Measurements from ENCODE around the gene POLR3H.

POLR3H gene

DNA sequence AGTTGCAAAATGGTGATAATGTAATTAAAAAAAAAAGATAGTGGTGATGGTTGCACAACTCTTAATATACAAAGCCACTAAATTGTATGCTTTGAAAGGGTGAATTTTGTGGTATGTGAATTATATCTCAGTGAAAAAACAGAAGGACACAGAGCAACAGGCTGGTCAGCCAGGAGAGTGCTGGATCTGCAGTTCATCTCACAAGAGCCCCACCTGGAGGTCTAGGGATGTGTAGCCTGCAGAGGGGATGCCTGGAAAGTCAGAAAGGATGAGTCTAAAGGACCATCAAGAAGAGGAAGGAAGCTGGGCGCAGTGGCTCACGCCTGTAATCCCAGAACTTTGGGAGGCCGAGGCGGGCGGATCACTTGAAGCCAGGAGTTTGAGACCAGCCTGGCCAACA, 9.0 kb downstream of the POLR3H start:
- no peak for DNase-seq (ENCODE audit: low read depth)

DNA sequence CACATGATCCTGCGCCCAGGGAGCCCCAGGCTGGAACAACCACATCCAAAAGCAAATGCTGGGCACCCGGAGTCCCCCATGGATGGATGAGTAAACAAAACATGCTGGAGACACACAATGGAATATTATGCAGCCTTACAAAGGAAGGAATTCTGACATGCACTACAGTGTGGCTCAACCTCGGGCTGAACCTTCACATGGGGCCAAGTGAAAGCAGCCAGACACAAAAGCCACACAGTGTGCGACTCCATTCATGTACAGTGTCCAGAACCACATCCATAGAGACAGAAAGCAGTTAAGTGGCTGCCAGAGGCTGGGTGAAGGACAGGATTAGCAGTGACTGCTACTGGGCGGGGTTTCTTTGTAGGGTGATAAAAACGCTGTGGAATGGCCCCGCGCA, 10.1 kb downstream of the POLR3H start:
- DNase-seq (ENCODE audit: low read depth): no peak

DNA sequence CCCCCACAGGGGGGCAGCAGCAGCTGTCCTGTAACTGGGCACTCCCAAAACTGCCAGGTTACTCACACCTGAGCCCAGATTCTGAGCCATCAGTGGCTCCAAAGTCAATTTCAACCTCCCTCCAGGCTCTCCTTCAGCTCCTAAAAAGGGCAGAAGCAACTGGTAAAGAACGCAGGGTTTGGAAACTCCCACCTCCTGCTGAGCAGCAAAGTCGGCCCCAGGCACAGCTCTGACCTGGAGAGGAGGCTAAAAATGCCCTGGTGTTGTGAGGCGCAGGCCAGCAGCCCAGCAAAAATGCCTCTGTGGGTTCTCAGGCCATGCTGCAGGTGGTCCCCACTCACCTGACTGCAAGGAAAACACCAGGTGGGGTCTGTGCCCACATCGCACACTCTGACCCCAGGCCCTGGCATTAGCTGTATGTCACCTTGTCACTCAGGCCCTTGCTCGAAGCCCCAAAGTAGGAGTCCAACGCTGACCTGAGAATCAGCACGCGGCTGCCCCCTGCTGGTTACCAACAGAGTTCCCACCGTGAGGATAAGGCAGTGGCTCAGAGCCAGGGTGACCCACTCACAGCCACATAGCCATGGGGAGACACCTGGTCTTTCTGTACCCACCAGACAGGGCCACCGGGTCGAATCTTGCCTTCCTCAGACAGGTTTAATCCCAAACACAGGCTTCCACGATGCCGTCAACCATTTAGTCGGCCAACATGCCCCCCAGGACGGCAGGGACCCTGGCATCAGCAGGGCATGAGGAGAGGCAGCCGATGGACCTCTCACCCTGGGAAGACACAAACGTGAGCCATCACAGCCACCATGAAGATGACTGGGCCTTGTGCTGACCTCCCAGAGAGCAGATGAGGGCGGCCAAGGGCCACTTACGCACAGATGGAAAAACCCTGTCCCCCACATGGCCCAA, 11.1 kb downstream of the POLR3H start:
- DNase-seq (ENCODE audit: low read depth): no peak

DNA sequence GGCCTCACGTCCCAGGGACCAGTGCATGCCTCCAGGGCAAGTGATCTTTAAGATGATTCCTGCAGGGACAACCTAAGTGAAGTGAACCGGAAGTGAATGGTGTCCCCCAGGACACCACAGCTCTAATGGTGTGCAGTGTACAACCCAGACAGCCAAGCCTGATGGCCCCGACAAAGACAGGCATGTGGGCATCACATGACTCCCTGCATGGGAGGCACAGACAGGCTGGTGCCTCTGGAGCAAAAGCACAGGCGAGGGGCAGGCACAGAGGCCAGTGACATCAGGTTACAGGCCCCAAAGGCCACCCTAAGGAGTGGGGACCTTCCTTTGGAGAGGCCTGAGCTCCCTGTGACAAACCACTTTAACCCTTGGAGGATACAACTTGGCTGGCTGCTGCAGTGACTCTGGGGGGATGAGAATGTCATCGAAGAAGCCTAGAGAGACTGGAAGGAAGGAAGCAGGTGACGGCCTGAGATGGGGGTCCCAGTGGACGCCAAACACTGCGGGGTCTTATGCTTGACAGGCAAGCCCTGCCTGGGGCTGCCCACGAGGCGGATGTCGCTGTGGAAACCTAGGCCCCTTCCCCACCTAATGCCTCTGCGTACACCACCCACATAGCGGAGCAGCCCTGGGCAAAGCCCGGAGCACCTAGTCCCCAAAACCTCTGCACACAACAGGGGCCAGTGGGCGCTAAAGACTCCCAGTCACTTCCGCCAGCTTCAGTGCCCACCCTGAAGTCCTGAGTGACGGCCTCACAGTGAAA, 12.4 kb downstream of the POLR3H start:
- DNase-seq (ENCODE audit: low read depth): no peak

DNA sequence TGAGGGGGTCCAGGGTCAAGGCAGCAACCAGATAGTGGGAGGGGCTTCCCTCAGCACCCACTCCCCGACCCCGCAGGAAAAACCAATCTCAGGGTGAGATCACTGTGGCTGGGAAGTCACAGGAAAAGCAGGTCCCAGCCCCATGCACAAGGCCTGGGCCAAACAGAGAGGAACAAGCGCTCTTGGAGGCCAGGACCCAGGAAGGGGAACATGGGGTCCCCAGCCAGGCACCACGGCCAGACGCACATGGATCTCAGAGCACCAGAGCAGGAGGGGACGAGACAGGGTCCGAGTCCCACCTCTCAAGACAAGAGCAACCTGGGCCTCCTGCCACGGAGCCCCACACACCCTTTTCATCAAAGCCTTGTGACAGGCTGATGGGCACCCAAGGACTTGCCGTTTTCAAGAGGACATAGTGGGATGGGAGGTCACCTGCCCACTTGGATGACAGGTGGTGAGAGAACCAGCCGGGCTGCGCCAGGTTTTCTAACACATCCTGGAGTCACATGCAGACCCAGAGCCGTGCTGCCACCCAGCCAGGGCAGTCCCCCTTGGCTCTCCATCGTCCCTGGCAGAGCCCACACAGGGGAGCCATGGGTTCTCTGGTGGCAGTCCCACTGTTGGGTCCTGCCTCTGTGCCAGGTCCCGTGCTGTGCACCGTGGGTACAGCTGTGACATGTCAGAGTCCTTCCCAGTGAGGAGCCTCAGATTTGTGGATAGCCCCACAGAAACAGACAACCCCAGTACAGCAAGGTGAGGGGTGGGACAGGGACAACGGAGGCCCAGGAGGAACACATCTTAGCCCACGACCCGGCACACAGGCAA, 13.2 kb downstream of the POLR3H start:
- DNase-seq (ENCODE audit: low read depth): no peak

DNA sequence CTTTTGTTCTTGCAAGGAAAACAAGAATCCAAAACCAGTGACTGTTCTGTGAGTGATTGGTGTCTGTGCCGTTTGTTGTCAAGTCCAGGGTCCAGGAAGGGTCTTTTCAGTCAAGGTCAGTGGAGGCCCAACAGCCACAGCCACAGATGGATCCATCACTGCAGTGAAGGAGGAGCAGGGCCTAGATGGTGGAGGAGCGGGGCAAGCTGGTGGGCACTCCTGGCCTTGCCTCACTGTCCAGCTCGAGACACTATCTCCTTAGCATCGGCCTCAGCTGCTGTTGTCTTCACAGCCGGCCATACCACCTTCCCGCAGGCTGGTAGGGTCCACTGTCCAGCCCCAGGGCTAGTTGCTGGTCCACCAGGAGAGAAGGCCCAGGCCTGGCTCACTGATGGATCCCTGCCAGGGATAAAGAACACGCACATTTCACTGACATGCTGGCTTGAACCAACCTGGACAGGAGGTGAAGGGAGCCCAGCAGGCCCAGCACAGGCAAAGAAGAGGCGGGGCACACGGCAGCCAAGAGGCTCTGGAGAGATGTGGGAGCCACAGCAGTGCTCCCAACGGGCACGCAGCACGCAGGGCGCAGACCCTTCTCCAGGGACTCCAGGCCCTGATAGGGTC, 15.2 kb downstream of the POLR3H start:
- no peak for DNase-seq (ENCODE audit: low read depth)

DNA sequence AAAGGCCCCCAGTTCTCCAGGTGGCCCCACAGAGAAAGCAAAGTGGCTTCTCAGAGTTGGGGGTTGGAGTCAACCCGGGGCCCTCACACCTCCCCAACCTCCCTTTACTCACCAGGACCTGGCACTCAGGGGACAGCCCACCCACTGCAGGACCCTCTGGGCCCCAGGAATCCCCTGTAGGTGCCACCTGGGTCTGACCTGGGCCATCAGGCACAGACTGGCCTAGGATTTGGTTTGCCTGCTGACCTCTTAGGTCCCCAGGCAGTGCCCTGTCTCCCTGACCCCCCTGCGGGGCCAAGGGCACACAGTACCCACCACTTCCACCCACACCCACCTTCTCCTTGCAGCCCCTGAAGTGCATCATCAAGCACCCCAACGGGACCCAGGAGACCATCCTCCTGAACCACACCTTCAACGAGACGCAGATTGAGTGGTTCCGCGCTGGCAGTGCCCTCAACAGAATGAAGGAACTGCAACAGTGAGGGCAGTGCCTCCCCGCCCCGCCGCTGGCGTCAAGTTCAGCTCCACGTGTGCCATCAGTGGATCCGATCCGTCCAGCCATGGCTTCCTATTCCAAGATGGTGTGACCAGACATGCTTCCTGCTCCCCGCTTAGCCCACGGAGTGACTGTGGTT, 16.0 kb downstream of the POLR3H start:
- DNase-seq (ENCODE audit: low read depth): no peak

DNA sequence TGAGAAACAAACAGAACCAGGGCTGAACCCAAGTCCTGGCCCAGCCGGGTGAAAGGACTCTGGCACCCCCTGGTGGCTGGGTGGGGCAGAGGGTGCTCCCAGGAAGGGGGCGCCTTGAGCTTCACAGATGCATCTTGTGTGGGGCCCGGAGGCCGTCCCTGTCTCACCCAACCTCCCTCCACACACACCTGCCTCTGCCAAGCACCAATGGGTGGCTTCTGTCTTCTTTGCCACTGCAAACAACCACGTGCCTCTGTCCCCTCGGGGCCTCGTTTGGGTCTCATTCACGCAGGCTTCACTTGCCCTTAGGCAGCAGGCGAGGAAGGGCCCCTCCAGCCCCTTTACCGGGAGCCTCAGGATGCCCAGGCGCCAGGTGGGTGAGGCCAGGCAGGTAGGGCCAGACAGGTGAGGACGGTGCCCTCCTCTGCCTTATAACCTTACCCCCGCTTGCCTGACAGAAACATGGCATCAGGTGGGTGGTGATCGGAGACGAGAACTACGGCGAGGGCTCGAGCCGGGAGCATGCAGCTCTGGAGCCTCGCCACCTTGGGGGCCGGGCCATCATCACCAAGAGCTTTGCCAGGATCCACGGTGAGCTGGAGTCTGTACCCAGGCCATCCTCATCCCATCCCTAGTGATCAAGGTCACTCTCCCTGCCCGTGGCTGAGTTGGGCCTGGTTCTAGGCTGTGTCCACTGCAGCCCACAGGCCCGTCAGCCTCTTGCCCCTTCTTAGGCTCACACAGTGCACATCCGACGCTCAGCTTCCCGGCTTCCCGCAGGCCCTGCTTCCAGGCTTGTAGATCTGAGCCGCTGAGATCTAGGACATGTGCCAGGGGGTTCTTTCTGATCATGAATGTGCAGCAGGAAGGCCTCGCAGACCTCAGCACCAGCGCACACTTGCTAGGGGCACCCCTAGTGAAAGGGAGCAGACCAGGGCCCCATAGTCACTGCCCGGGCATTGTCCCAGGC, 17.2 kb downstream of the POLR3H start:
- no peak for DNase-seq (ENCODE audit: low read depth)

DNA sequence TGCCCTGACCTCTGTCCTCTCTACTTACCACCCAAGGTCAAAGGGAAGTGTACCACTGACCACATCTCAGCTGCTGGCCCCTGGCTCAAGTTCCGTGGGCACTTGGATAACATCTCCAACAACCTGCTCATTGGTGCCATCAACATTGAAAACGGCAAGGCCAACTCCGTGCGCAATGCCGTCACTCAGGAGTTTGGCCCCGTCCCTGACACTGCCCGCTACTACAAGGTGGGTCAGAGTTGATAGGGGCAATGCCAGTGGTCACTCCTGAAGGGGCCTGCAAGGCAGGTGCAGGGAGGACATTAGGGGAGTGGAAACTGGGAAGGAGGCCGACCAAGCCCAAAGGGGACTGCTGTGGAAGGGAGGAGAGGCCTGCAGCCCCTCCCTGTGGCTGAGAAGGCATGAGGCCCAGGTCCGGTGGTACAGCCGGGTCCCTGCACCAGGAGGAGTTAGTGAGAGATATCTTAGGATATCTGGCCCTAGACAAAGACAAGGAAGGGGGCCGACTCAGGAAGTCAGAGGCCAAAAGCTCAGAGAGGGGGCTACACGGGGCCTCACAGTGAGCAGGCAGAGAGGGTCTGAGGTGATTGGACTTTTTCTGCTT, 17.9 kb downstream of the POLR3H start:
- no peak for DNase-seq (ENCODE audit: low read depth)

DNA sequence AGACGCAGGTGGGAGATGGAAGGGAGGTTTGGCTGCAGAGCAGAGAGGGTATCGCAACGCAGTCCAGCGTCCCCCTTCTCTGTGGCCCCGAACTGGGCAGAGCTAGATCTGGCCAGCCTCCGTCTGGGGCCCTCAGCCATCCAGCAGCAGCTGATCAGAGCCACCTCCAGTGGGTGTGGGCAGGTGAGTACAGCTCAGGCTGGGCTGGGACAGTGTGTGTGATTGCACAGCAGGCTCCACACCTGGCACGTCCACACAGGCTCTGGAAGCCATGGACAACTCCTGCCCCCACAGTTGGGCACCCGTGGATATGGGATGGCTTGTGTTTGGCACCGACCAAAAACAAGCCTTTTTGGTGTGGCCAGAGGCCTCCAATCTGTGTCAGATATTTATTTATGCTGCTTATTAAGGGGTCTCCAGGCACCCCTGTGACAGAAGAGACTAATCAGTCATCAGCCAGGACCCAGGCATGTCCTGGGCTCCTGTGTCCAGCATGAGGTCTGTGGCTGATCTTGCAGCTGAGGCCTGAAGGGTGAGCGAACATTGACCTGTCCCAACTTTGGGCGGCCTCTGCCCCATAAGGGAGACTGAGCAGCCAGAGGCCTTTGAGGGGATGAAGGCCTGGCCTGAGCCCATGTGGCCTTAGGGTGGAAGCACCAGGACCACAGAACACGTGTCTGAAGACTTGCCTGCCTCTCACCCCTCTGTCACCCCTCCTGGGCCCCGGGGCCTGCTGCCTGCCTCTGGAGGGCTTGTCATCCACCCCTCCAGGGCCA, 18.6 kb downstream of the POLR3H start:
- DNase-seq (ENCODE audit: low read depth): no peak

DNA sequence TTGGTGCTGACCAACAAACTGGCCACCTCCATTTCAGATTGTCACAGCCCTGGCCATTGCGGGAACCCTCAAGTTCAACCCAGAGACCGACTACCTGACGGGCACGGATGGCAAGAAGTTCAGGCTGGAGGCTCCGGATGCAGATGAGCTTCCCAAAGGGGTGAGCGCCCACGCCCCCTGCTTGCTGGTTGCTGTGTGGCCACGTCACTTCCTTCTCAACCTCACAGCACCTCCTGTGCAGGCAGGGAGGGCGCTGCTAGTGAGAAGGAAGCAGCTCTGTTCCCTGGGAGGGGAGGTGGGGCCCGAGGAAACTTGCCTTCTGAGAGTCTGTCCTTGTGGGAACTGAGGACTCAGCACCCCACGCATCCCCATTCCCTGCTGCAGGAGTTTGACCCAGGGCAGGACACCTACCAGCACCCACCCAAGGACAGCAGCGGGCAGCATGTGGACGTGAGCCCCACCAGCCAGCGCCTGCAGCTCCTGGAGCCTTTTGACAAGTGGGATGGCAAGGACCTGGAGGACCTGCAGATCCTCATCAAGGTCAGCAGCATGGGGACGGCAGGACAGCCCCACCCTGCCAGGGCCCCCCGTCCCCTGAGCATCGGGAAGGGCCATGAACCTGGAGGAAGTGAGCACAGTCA, 19.3 kb downstream of the POLR3H start:
- no peak for DNase-seq (ENCODE audit: low read depth)

DNA sequence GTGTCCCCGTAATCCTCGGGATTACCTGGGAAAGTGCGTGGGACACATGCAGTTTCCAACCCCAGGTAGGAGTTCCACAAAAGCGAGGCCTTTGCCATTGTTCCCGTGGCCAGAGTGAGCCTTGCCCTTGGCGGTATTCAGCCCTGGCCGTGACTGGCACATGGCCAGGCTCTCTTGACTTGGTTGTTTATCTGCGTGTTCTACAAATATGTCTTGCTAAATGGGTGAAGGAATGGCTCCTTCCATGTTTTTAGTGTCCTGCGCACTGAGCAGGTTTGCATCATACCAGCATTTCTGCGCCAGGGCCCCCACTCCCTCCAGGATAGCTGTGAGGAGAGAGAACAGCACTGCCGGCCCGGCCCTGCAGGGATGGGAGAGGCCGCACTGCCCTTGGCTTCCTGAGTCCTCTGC, 20.0 kb downstream of the POLR3H start:
- DNase-seq (ENCODE audit: low read depth): no peak

DNA sequence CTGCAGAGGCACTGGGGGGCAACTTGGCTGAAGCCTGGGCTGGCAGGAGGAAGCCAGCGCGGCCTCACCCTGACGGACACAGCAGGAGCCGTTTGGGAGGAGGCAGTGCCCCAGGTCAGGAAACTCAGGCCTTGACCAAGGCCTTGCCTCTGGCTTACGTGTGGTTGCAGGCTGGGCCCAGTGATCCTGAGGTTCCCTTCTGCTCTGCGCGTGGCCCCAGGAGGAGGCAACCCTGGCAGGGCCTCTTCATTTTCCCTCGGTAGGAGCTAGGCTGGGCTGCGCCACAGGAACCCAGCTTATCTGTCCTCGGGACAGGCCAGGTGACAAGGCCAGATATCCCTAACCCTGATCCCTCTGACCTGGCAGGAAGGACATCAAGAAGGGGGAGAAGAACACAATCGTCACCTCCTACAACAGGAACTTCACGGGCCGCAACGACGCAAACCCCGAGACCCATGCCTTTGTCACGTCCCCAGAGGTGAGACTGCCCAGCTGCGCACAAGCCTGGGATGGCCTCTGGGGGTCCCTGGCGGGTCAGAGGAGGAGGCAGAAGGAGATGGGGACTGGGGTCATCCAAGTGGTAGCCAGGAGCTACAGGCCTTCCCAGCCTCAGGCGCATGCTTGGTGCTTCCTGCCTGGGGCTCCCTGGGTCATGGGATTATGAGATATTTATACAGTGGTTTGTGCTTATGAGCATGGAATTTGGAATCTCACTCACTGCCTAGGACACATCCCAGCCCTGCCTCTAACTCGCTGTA, 20.6 kb downstream of the POLR3H start:
- no peak for DNase-seq (ENCODE audit: low read depth)

DNA sequence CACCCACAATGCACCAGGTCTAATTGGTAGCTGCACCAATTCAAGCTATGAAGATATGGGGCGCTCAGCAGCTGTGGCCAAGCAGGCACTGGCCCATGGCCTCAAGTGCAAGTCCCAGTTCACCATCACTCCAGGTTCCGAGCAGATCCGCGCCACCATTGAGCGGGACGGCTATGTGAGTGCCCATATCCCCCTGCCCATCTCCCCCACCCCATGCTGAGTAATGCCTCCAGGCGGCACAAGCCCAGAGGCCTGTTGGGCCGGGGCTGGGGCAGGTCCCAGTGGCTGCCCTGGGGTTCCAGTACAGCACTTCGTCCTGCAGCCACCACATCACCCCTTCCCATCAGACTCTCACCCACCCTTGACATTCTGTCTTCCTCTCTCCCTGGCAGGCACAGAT, 21.5 kb downstream of the POLR3H start:
- DNase-seq (ENCODE audit: low read depth): no peak

DNA sequence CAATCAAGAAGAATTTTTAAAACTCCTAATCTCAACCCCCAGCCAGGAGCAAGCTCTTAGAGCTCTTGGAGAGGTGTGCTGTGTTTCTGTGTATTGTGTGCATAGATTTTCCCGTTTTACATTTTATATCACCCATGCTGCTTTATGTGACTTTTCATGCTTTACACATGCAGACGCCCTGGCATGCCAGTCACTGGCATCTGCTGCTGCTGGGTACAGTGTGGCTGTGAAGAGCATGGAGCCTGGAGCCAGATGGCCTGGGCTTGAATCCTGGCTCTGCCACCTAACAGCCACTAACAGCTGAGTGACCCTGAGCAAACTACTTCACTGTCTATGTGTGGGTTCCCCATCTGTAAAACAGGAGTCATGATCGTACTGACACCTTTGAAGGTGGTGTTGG, 23.1 kb downstream of the POLR3H start:
- DNase-seq (ENCODE audit: low read depth): no peak

DNA sequence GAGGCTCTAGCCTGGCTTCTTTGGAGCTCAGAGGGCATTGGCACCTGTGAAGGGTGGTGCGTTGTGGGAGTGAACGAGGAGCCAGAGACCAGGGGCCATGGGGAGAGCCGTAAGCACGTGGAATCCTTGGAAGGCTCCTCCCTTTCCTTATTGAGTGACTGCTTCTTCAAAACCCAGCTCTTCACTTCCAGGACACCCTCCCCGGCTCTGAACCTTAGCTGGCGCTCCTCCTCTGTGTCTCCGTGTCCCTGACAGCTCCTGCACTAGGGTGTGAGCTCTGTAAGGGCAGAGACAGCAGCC, 26.3 kb downstream of the POLR3H start:
- DNase-seq (ENCODE audit: low read depth): no peak

DNA sequence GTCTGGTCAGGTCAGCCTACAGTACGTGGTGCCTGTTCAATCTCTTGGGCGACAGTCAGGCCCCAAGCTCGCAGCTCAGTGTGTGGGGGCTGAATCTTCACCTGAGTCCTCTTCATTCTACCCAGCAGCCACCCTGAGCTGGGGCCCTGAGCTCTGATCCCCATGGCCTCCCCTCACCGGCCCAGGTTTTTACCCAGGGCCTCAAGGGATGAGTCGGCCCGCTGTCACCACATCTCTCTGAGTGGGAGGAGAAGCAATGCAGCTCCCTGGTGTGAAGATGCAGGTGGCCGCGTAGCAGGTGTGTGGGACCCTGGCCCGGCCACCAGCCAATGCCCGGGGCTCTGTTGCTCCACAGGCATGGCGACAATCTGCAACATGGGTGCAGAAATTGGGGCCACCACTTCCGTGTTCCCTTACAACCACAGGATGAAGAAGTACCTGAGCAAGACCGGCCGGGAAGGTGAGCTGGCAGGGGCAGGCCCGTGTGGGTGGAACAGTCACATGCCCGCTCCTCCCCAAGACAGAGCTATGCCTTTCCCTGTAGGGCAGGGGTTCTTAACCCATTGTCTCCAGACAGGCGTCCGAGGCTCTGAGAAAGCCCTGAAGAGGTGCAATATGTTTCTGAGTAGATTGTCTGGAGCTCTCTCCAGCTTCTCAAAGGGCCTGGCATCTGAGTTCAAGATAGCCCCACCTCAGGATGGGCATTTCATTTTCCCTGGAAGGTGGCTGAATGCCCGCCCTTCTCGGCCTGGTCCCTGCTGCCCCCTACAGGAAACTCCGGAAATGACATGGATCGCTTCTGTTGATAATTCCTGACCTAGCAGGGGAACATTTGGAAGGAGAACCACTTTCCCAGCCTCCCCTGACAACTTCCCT, 26.9 kb downstream of the POLR3H start:
- no peak for DNase-seq (ENCODE audit: low read depth)
